ENCODE measurements around the gene ZCCHC2. TPM values are rescaled to one million over a fixed set of nuclear protein-coding genes. Genes with fewer than 3 reads are reported as not detected.

Gene ZCCHC2
- total and polyA plus RNA-seq, 10 donors: 4.7 to 55.7 (median 30.1) TPM

DNA sequence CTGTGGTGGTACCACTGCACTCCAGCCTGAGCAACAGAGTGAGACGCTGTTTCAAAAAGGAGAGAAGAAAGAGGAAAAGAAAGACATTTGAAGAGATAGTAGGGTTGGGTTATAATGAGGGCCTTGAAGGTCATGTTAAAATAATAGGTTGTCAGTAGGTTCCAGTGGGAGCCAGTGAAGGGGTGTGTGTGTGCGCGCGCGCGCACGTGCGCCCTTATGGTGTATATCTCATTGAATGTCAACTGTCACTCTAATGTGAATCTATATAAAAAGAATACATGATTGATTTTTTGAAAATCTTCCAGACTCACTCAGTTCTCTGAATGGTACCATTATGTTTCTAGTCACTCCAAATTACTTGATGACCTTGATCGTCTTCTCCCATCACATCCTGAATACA lies 9.1 kb downstream of the ZCCHC2 start:
- no peak overlapping the region for H3K4me3 ChIP-seq
- H3K9me3 ChIP-seq: no peaks in the 10 kb centered on the region
- no peaks in the 10 kb centered on the region for H3K36me3 ChIP-seq
- H3K27ac ChIP-seq: no peak overlapping the region
- peaks cover 27 to 97% (median 68%) of the 10 kb centered on the region in 6 donors for H3K4me1 ChIP-seq
- no peak for DNase-seq
- 95 to 99% (median 96%) methylated on average over 9 of the region's 9 CpGs for WGBS, 5 donors
- no peak for TF ChIP-seq POLR2A (IDR thresholded peaks at IDR 0.05)
- TF ChIP-seq, protein P1, sequence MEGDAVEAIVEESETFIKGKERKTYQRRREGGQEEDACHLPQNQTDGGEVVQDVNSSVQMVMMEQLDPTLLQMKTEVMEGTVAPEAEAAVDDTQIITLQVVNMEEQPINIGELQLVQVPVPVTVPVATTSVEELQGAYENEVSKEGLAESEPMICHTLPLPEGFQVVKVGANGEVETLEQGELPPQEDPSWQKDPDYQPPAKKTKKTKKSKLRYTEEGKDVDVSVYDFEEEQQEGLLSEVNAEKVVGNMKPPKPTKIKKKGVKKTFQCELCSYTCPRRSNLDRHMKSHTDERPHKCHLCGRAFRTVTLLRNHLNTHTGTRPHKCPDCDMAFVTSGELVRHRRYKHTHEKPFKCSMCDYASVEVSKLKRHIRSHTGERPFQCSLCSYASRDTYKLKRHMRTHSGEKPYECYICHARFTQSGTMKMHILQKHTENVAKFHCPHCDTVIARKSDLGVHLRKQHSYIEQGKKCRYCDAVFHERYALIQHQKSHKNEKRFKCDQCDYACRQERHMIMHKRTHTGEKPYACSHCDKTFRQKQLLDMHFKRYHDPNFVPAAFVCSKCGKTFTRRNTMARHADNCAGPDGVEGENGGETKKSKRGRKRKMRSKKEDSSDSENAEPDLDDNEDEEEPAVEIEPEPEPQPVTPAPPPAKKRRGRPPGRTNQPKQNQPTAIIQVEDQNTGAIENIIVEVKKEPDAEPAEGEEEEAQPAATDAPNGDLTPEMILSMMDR (IDR thresholded peaks at IDR 0.05 in 8 of 11, conservative IDR thresholded peaks at IDR 0.05 in 3 of 11): no peak
- no peak for TF ChIP-seq POLR2AphosphoS5 (IDR thresholded peaks at IDR 0.05)
- H3K27me3 ChIP-seq (replicated peaks in 1 of 7): no peaks in the 10 kb centered on the region
- intact Hi-C loops (cut with DNase I; ENCODE audit: low total_unique reads): no loop called here

DNA sequence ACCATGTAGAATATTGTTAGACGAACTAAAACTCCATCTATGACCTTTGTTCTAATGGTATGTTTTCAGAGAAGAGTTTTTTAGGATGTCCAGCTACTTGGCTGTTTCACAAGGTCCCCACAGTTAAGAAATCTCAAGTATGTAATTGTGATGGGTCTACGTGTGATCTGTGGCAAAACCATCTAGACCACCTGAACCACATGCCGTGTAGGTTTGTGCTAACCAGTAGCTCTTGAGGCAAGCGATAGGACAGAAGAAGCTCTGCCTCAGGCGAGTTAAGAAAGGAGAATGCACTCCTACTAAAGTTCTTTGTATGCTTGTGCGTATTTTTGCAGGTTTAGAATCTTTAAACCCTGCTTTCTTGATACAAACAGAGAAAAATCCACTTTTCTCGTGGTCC lies 13.2 kb downstream of the ZCCHC2 start:
- Histone ChIP-seq H3K27me3 (replicated peaks in 1 of 7) (no peaks in the 10 kb centered on the region), H3K9me3 (no peaks in the 10 kb centered on the region), H3K4me3 (no peak overlapping the region), H3K4me1 (peaks cover 8 to 86% (median 38%) of the 10 kb centered on the region in 6 donors), H3K27ac (no peak overlapping the region), H3K36me3 (peaks cover 0 to 18% (median 11%) of the 10 kb centered on the region in 6 donors)
- WGBS, 5 donors: 81 to 90% (median 84%) methylated on average over 7 of the region's 7 CpGs
- intact Hi-C loops (cut with DNase I; ENCODE audit: low total_unique reads): no loop called here
- TF ChIP-seq, protein P1 (IDR thresholded peaks at IDR 0.05 in 8 of 11, conservative IDR thresholded peaks at IDR 0.05 in 3 of 11): no peak
- TF ChIP-seq POLR2A (IDR thresholded peaks at IDR 0.05) (no peak), POLR2AphosphoS5 (IDR thresholded peaks at IDR 0.05) (no peak)
- no peak for DNase-seq

DNA sequence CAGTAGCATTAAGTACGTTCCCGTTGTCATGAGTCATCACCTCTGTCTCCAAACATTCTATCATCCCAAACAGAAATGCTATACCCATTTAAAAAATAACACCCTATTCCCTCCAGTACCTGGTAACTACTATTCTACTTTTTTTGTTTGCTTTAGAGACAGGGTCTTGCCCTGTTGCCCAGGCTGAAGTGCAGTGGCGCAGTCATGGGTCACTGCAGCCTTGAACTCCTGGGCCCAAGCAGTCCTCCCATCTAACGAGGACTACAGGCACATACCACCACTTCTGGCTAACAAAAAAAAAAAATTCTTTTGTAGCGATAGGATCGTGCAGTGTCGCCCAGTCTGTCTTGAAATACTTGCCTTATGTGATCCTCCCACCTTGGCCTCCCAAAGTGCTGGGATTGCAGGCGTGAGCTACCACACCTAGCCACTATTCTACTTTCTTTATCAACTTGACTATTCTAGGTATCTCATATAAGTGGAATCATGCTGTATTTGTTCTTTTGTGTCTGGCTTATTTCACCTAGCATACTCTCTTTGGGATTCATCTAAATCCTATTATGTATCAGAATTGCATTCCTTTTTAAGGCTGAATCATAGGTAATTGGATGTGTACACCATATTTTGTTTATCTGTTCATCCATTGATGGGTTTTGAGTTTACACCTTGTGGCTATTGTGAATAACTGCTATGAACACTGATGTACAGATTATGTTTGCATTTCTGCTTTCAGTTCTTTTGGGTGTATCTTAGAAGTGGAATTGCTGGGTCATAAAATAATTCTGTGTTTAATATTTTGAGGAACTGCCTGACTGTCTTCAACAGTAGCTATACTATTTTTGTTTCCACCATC lies 14.4 kb downstream of the ZCCHC2 start:
- H3K27me3 ChIP-seq (replicated peaks in 1 of 7): no peaks in the 10 kb centered on the region
- no peak overlapping the region for H3K27ac ChIP-seq
- 94 to 97% (median 96%) methylated on average over 8 of the region's 8 CpGs for WGBS, 5 donors
- peaks cover 4 to 73% (median 29%) of the 10 kb centered on the region in 6 donors for H3K4me1 ChIP-seq
- H3K4me3 ChIP-seq: no peak overlapping the region
- no peak for TF ChIP-seq POLR2AphosphoS5 (IDR thresholded peaks at IDR 0.05)
- TF ChIP-seq POLR2A (IDR thresholded peaks at IDR 0.05): no peak
- TF ChIP-seq, protein P1 (IDR thresholded peaks at IDR 0.05 in 8 of 11, conservative IDR thresholded peaks at IDR 0.05 in 3 of 11): no peak
- intact Hi-C loops (cut with DNase I; ENCODE audit: low total_unique reads): no loop called here
- no peaks in the 10 kb centered on the region for H3K9me3 ChIP-seq
- no peak for DNase-seq
- H3K36me3 ChIP-seq: peaks cover 0 to 29% (median 18%) of the 10 kb centered on the region in 6 donors

DNA sequence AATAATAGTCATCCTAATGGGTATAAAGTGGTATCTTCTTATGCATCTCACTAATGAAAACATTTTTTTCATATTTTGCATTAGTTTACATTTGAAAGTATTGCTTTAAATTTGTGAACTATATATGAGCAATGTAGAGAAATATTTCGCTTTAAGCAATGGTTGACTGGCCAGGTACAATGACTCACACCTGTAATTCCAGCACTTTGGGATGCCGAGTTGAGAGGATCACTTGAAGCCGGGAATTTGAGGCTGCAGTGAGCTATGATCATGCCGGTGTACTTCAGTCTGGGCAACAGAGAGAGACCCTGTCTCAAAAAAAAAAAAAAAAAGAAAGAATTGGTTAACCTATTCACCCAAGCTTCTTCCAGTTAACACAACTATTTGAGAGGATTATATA lies 15.1 kb downstream of the ZCCHC2 start:
- Histone ChIP-seq H3K4me1 (peaks cover 4 to 66% (median 26%) of the 10 kb centered on the region in 6 donors), H3K4me3 (no peak overlapping the region), H3K27me3 (replicated peaks in 1 of 7) (no peaks in the 10 kb centered on the region), H3K36me3 (peaks cover 0 to 36% (median 25%) of the 10 kb centered on the region in 6 donors), H3K9me3 (no peaks in the 10 kb centered on the region), H3K27ac (no peak overlapping the region)
- intact Hi-C loops (cut with DNase I; ENCODE audit: low total_unique reads): no loop called here
- WGBS, 5 donors: 94 to 97% (median 96%) methylated on average over 4 of the region's 4 CpGs
- TF ChIP-seq, protein P1 (IDR thresholded peaks at IDR 0.05 in 8 of 11, conservative IDR thresholded peaks at IDR 0.05 in 3 of 11): no peak
- no peak for DNase-seq
